Naive thymus-derived CD4-positive, alpha-beta T cell (primary cell): ENCODE measurements around the gene DNAJB8. TPM values are rescaled to one million over a fixed set of nuclear protein-coding genes. Genes with fewer than 3 reads are reported as not detected.

ENCODE experiments used
- ATAC-seq: fragments of 150-1000 bp; cut with Tn5 transposase; 2 replicates; pipeline ENCODE4 v1.10.0; 2021; ENCODE audit warnings: mild to moderate bottlenecking, moderate library complexity
- CTCF ChIA-PET: fragments of 350-600 bp; sonication (Branson Sonifier 250); formaldehyde crosslinking; loops from one replicate; lab custom pipeline; 2021; ENCODE audit warnings: antibody characterized with exemption; lab: Charles Lee
- POLR2A ChIA-PET: fragments of 350-600 bp; sonication (Branson Sonifier 250); formaldehyde crosslinking; loops from one replicate; lab custom pipeline; 2021; ENCODE audit warnings: antibody characterized with exemption, inconsistent platforms; lab: Charles Lee
- DNase-seq, 9 donors: peaks; one replicate each; pipeline versions ENCODE4 v3.0.0 to v3.0.0-alpha.2; 2020 to 2022; ENCODE audit warnings: mixed read lengths in 1 of 9
- H3K27ac ChIP-seq: one replicate; pipeline ENCODE4 v1.7.0; 2013; ENCODE audit warnings: mild to moderate bottlenecking, low read depth, low read length, moderate library complexity
- H3K27me3 ChIP-seq, 2 donors: one replicate each; pipeline ENCODE4 v1.7.0; 2013; ENCODE audit warnings: low read length in 2 of 2, mild to moderate bottlenecking in 2 of 2, moderate library complexity in 2 of 2; ENCODE audit not compliant: control insufficient read depth in 2 of 2, insufficient read depth in 2 of 2
- H3K36me3 ChIP-seq, 3 experiments: 1 replicate in 2 of 3; 2 replicates in 1 of 3; pipeline ENCODE4 v1.7.0; 2013; ENCODE audit warnings: low read length in 3 of 3, mild to moderate bottlenecking in 3 of 3, moderate library complexity in 1 of 3; ENCODE audit not compliant: insufficient read depth in 3 of 3, control insufficient read depth in 2 of 3
- H3K4me1 ChIP-seq, 2 donors: one replicate each; pipeline ENCODE4 v1.7.0; 2013; ENCODE audit warnings: low read length in 2 of 2, mild to moderate bottlenecking in 2 of 2, moderate library complexity in 1 of 2; ENCODE audit not compliant: control insufficient read depth in 2 of 2, insufficient read depth in 2 of 2
- H3K4me3 ChIP-seq: 2 replicates; pipeline ENCODE4 v1.7.0; 2013; ENCODE audit warnings: mild to moderate bottlenecking, low read length
- H3K9me3 ChIP-seq, 3 experiments: 1 replicate in 2 of 3; 2 replicates in 1 of 3; pipeline ENCODE4 v1.7.0; 2013; ENCODE audit warnings: low read length in 3 of 3; ENCODE audit not compliant: control insufficient read depth in 2 of 3
- H3K27ac Mint-ChIP-seq, 9 donors: one replicate each; pipeline ENCODE4 v1.8.0; 2020 to 2022; ENCODE audit warnings: mixed read lengths in 9 of 9, mild to moderate bottlenecking in 8 of 9, moderate library complexity in 5 of 9, inconsistent platforms in 2 of 9
- H3K27me3 Mint-ChIP-seq, 5 donors: one replicate each; pipeline ENCODE4 v1.8.0; 2021 to 2022; ENCODE audit warnings: mixed read lengths in 5 of 5, mild to moderate bottlenecking in 1 of 5
- H3K36me3 Mint-ChIP-seq, 5 donors: one replicate each; pipeline ENCODE4 v1.8.0; 2020 to 2022; ENCODE audit warnings: mixed read lengths in 5 of 5, mild to moderate bottlenecking in 3 of 5, inconsistent platforms in 1 of 5
- H3K4me1 Mint-ChIP-seq, 7 donors: one replicate each; pipeline ENCODE4 v1.8.0; 2020 to 2022; ENCODE audit warnings: mixed read lengths in 7 of 7, mild to moderate bottlenecking in 3 of 7, inconsistent platforms in 1 of 7
- H3K4me3 Mint-ChIP-seq, 10 donors: one replicate each; pipeline ENCODE4 v1.8.0; 2020 to 2022; ENCODE audit warnings: mild to moderate bottlenecking in 10 of 10, mixed read lengths in 10 of 10, moderate library complexity in 6 of 10, inconsistent platforms in 2 of 10
- H3K9me3 Mint-ChIP-seq, 11 donors: one replicate each; pipeline ENCODE4 v1.8.0; 2020 to 2022; ENCODE audit warnings: mixed read lengths in 11 of 11, mild to moderate bottlenecking in 4 of 11, inconsistent platforms in 1 of 11, moderate library complexity in 1 of 11
- intact Hi-C, 2 donors: fragments of 100-400 bp; cut with micrococcal nuclease; formaldehyde crosslinking; loops; one replicate each; pipeline ENCODE4 v1.15.1; 2023
- polyA plus RNA-seq, 2 donors: library from polyadenylated mRNA; unstranded; fragments of 300-500 nt; fragmentation: Illumina TruSeq; gene quantifications; one replicate each; pipeline ENCODE4 v1.2.3, GENCODE V29; 2021
- total RNA-seq, 6 experiments: library from RNA in 5 of 6; stranded (reverse) in 5 of 6; gene quantifications; 1 replicate in 5 of 6; 2 replicates in 1 of 6; pipeline ENCODE4 v1.2.3 and lab custom pipeline; 2021 to 2026

DNAJB8 gene
- total and polyA plus RNA-seq, 7 experiments from 2014 or later = not detected

DNA sequence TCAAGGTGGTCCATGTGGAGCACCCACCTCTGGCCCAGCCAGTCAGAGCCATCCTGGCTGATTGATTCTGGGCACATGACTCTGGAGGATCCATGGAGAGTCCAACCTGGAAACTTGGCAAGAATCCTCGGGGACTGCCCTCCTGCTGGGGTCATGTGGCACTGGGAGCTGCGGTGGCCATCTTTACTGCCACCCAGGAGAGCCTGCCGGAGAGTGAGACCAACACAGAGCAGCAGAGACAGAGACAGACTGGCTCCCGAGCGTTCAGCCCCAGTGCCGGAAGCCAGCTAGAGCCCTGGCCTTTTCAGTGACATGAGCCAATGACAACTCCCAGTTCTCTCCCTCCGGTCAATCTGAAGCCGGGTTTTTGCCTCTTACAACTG, 37.8 kb upstream of the DNAJB8 start:
- no peak overlapping the region for H3K27ac Mint-ChIP-seq
- H3K27me3 Mint-ChIP-seq = peaks cover 27 to 56% (median 34%) of the 10 kb centered on the region in 5 donors
- ATAC-seq (no peak), DNase-seq (no peak)
- no peak overlapping the region for H3K4me3 Mint-ChIP-seq
- no peaks in the 10 kb centered on the region for H3K4me1 ChIP-seq
- peaks cover 0 to 3% (median 0%) of the 10 kb centered on the region in 11 donors for H3K9me3 Mint-ChIP-seq
- no peak overlapping the region for H3K4me3 ChIP-seq
- H3K9me3 ChIP-seq = no peaks in the 10 kb centered on the region
- no peaks in the 10 kb centered on the region for H3K27me3 ChIP-seq
- no peaks in the 10 kb centered on the region for H3K36me3 ChIP-seq
- no peaks in the 10 kb centered on the region for H3K4me1 Mint-ChIP-seq
- peaks cover 0 to 4% (median 0%) of the 10 kb centered on the region in 5 donors for H3K36me3 Mint-ChIP-seq
- POLR2A ChIA-PET = no interaction called here
- no peak overlapping the region for H3K27ac ChIP-seq
- intact Hi-C loops = no loop called here
- CTCF ChIA-PET = no interaction called here

DNA sequence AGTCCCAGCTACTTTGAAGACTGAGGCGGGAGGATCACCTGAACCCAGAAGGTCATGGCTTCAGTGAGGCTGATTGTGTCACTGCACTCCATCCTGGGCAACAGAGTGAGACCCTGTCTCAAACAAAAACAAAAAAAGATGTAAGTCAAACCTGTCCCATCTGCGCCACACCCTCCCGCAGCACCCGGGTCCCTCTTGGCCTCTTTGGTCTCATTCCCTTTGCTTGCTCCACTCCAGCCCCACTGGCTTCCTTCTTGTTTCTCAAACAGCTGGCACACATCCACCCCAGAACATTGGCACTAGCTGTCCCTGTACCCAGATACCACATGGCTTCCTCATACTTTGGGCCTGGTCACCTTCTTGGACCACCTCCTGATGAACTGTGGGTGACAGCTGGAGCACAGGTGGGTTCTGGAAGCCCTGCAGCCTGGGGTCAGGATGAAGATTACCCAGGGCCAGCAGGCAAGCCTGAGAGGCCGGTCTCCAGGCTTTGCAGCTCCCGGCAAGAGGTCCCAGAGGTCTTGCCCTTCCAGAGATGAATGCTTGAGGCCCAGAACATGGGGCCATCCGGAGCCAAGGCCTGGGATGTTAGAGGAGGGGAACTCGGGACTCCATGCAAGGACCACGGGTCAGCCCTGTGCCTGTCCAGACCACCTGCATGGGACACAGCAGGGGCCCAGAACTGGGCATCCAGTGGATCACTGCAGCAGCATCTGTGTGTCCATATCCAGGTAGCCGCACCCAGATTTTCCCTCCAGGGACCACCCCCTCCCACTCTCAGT, 37.3 kb upstream of the DNAJB8 start:
- ATAC-seq = no peak
- Histone ChIP-seq H3K4me1 (no peaks in the 10 kb centered on the region), H3K27ac (no peak overlapping the region), H3K36me3 (no peaks in the 10 kb centered on the region), H3K4me3 (no peak overlapping the region), H3K9me3 (no peaks in the 10 kb centered on the region), H3K27me3 (no peaks in the 10 kb centered on the region)
- ChIA-PET POLR2A (no interaction called here), CTCF (interaction anchor here (0.7 kb wide), 1 partner anchor 170 kb away, joined by 4 read pairs; no protein-coding TSS in a partner anchor)
- Mint-ChIP-seq H3K9me3 (peaks cover 0 to 3% (median 0%) of the 10 kb centered on the region in 11 donors), H3K27me3 (peaks cover 22 to 55% (median 29%) of the 10 kb centered on the region in 5 donors), H3K27ac (no peak overlapping the region), H3K36me3 (no peaks in the 10 kb centered on the region), H3K4me1 (no peaks in the 10 kb centered on the region), H3K4me3 (no peak overlapping the region)
- no peak for DNase-seq
- intact Hi-C loops = no loop called here

DNA sequence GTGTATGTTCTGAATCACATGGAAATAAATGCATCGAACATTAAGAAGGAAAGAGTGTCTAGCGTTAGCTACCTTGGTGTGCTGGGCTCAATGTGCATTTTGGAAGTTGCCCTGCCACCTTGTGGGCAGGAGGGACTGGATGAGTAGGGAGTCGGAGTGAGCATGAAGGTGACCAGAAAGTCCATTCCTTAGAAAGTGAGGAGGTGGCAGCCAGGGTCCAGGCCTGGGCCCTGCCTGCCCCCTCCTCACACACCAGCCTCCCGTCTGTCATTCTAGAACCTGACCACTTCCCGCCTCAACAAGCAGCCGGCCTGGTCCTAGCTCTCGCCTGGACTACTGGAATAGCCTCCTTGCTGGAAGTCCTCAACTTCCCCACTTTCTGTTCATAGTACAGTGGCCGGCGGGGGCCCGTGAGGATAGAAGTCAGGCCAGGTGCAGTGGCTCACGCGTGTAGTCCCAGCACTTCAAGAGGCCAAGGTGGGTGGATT, 36.5 kb upstream of the DNAJB8 start:
- Histone ChIP-seq H3K27ac (no peak overlapping the region), H3K4me1 (no peaks in the 10 kb centered on the region), H3K27me3 (peaks cover 0 to 2% of the 10 kb centered on the region in 2 donors), H3K9me3 (no peaks in the 10 kb centered on the region), H3K4me3 (no peak overlapping the region), H3K36me3 (no peaks in the 10 kb centered on the region)
- peaks cover 0 to 3% (median 0%) of the 10 kb centered on the region in 11 donors for H3K9me3 Mint-ChIP-seq
- no peak overlapping the region for H3K27ac Mint-ChIP-seq
- H3K4me1 Mint-ChIP-seq = peaks cover 0 to 4% (median 0%) of the 10 kb centered on the region in 7 donors
- no peak overlapping the region for H3K4me3 Mint-ChIP-seq
- peaks cover 27 to 57% (median 36%) of the 10 kb centered on the region in 5 donors for H3K27me3 Mint-ChIP-seq
- ATAC-seq (no peak), DNase-seq (no peak)
- ChIA-PET POLR2A (no interaction called here), CTCF (interaction anchor here (0.7 kb wide), 1 partner anchor 170 kb away, joined by 4 read pairs; no protein-coding TSS in a partner anchor)
- no peaks in the 10 kb centered on the region for H3K36me3 Mint-ChIP-seq
- intact Hi-C loops = no loop called here

DNA sequence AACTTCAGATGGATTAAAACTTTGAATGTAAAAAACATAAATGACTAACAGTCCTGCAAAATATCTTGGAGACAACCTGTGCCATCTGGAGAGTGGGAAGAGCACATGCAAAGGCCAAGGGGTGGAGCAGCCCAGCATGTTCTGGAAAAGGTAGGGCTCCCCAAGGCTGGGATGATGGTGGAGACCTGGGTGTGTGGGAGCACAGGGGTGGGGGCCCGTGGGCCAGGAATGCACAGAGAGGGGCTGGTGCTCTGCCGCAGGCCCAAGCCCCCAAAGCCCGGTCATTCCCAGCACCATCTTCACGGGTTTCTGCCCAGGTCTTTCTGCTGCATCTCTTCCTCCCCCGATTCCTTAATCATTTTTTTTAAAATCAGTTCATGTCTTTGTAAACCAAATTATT, 36.0 kb upstream of the DNAJB8 start:
- Mint-ChIP-seq H3K36me3 (no peaks in the 10 kb centered on the region), H3K27ac (no peak overlapping the region), H3K9me3 (peaks cover 0 to 3% (median 0%) of the 10 kb centered on the region in 11 donors), H3K4me3 (no peak overlapping the region), H3K4me1 (peaks cover 0 to 4% (median 0%) of the 10 kb centered on the region in 7 donors), H3K27me3 (peaks cover 25 to 54% (median 36%) of the 10 kb centered on the region in 5 donors)
- H3K27ac ChIP-seq = no peak overlapping the region
- no peaks in the 10 kb centered on the region for H3K4me1 ChIP-seq
- no peaks in the 10 kb centered on the region for H3K9me3 ChIP-seq
- intact Hi-C loops = no loop called here
- CTCF ChIA-PET = no interaction called here
- DNase-seq (no peak), ATAC-seq (no peak)
- peaks cover 0 to 5% of the 10 kb centered on the region in 2 donors for H3K27me3 ChIP-seq
- POLR2A ChIA-PET = no interaction called here
- no peak overlapping the region for H3K4me3 ChIP-seq
- no peaks in the 10 kb centered on the region for H3K36me3 ChIP-seq

DNA sequence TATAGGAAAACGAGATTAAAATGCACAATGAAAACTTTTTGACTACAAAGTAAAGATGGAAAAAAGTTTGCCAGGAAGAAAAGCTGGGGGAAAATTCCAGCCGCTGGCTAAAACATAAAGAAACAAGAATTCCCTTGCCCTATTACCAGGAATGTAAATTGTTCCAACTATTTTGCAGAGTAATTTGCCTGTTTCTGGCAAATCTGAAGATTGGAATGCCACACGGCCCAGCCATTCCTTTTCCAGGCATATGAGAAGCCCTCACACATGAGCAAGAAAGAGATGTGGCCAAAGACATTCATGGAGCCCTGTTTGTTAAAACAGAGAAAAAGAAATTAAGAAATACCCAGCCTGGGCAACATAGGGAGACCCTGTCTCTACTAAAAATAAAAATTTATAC, 34.7 kb upstream of the DNAJB8 start:
- H3K4me3 Mint-ChIP-seq = no peak overlapping the region
- Histone ChIP-seq H3K36me3 (no peaks in the 10 kb centered on the region), H3K9me3 (no peaks in the 10 kb centered on the region), H3K27ac (no peak overlapping the region), H3K4me3 (no peak overlapping the region), H3K27me3 (peaks cover 0 to 5% of the 10 kb centered on the region in 2 donors), H3K4me1 (peaks cover 0 to 4% of the 10 kb centered on the region in 2 donors)
- intact Hi-C loops = no loop called here
- H3K27ac Mint-ChIP-seq = no peak overlapping the region
- ChIA-PET POLR2A (no interaction called here), CTCF (no interaction called here)
- ATAC-seq = no peak
- DNase-seq = no peak
- H3K36me3 Mint-ChIP-seq = no peaks in the 10 kb centered on the region
- peaks cover 0 to 6% (median 4%) of the 10 kb centered on the region in 7 donors for H3K4me1 Mint-ChIP-seq
- H3K9me3 Mint-ChIP-seq = peaks cover 0 to 5% (median 0%) of the 10 kb centered on the region in 11 donors
- H3K27me3 Mint-ChIP-seq = peaks cover 25 to 48% (median 40%) of the 10 kb centered on the region in 5 donors

DNA sequence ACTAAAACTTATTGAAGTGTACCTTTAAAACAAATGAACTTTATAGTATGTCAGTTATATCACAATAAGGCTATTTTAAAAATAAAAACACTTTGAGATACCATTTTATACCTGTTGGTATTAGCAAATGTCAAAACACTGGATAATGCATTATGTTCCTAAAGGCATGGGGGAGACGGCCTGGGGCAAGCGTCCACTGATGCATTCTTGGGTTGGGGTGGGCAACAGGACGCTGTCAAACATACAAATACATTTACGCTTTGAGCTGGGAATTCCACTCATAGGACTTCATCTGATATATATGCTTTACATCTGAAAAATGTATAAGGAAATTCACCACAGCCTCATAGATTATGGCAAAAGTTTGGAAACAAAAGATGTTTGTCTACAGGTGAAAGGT, 33.9 kb upstream of the DNAJB8 start:
- ChIA-PET CTCF (no interaction called here), POLR2A (no interaction called here)
- H3K4me1 ChIP-seq = peaks cover 0 to 4% of the 10 kb centered on the region in 2 donors
- no peak overlapping the region for H3K4me3 Mint-ChIP-seq
- peaks cover 0 to 5% (median 0%) of the 10 kb centered on the region in 11 donors for H3K9me3 Mint-ChIP-seq
- no peak overlapping the region for H3K27ac ChIP-seq
- H3K36me3 Mint-ChIP-seq = no peaks in the 10 kb centered on the region
- no peak overlapping the region for H3K27ac Mint-ChIP-seq
- peaks cover 33 to 51% (median 46%) of the 10 kb centered on the region in 5 donors for H3K27me3 Mint-ChIP-seq
- ATAC-seq (no peak), DNase-seq (no peak)
- intact Hi-C loops = no loop called here
- no peaks in the 10 kb centered on the region for H3K9me3 ChIP-seq
- H3K4me1 Mint-ChIP-seq = peaks cover 0 to 12% (median 9%) of the 10 kb centered on the region in 7 donors
- peaks cover 0 to 5% of the 10 kb centered on the region in 2 donors for H3K27me3 ChIP-seq
- no peak overlapping the region for H3K4me3 ChIP-seq
- H3K36me3 ChIP-seq = no peaks in the 10 kb centered on the region
